Measurements from ENCODE around the gene USB1.

The USB1 gene

DNA sequence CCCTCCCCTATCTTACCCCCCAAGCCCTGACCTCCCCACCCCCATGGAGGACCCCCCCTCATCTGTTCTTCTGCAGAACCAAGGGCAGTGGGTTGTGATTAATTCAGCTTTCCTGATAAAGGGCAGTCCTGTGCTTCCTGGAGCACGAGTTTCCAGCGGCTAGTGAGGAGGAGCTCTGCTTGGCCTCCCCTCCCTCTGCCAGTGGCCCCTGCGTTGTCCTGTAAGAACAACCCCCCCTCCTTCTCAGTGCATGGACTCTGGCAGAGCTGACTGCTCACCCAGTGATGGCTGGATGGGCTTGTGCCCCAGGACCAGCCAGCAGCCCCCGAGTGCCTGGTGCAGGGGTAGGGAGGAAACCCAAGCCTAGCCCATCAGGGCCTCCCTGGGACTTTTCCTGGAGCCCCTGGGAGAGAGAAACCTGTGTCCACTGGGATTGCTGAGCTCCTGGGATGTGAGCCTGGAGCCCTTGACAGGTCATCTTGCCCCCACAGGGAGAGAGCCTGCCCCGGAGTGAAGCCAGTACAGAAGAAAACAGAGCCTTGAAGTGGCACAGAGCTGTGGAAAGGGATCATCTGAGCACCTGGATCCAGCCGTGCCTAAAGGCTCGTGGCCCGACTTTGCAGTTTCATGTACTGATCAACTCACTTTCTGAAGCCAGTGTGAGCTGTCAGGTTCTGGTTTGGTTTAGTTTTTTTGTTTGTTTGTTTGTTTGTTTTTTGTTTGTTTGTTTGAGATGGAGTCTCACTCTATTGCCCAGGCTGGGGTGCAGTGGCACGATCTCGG is 50.8 kb downstream of the USB1 start:
- Histone ChIP-seq H3K4me1 (ENCODE audit: low read depth, poor library complexity, severe bottlenecking) (no peaks in the 10 kb centered on the region), H3K4me2 (no peak overlapping the region), H3K36me3 (ENCODE audit: insufficient read depth) (no peaks in the 10 kb centered on the region), H4K20me1 (ENCODE audit: insufficient read depth) (no peaks in the 10 kb centered on the region), H3K27ac (no peak overlapping the region), H3K27me3 (ENCODE audit: insufficient read depth, low read depth) (no peaks in the 10 kb centered on the region), H2AFZ (ENCODE audit: low read depth) (no peak overlapping the region), H3K4me3 (IDR thresholded peaks at IDR 0.05; ENCODE audit: insufficient read depth, low read depth, low read length) (no peak overlapping the region), H3K79me2 (ENCODE audit: insufficient read depth, low read depth) (no peaks in the 10 kb centered on the region), H3K9ac (no peak overlapping the region)
- TF ChIP-seq, protein P1, sequence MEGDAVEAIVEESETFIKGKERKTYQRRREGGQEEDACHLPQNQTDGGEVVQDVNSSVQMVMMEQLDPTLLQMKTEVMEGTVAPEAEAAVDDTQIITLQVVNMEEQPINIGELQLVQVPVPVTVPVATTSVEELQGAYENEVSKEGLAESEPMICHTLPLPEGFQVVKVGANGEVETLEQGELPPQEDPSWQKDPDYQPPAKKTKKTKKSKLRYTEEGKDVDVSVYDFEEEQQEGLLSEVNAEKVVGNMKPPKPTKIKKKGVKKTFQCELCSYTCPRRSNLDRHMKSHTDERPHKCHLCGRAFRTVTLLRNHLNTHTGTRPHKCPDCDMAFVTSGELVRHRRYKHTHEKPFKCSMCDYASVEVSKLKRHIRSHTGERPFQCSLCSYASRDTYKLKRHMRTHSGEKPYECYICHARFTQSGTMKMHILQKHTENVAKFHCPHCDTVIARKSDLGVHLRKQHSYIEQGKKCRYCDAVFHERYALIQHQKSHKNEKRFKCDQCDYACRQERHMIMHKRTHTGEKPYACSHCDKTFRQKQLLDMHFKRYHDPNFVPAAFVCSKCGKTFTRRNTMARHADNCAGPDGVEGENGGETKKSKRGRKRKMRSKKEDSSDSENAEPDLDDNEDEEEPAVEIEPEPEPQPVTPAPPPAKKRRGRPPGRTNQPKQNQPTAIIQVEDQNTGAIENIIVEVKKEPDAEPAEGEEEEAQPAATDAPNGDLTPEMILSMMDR (conservative IDR thresholded peaks at IDR 0.05; ENCODE audit: low read depth, low read length): no peak

DNA sequence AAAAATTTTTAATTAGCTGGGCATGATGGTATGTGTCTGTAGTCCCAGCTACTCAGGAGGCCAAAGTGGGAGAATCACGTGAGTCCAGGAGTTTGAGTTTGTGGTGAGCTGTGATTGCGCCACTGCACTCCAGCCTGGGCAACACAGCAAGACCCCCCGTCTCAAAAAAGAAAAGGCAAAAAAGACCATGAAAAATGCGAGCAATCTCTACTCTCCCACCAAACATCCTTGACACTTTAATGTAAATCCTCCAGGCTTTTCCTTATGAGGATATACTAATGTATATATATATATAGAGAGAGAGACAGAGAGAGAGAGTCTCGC is 52.4 kb downstream of the USB1 start:
- Histone ChIP-seq H2AFZ (ENCODE audit: low read depth) (no peak overlapping the region), H3K27ac (no peak overlapping the region), H4K20me1 (ENCODE audit: insufficient read depth) (no peaks in the 10 kb centered on the region), H3K9ac (no peak overlapping the region), H3K36me3 (ENCODE audit: insufficient read depth) (no peaks in the 10 kb centered on the region), H3K79me2 (ENCODE audit: insufficient read depth, low read depth) (no peaks in the 10 kb centered on the region), H3K27me3 (ENCODE audit: insufficient read depth, low read depth) (no peaks in the 10 kb centered on the region), H3K4me2 (no peak overlapping the region), H3K4me3 (IDR thresholded peaks at IDR 0.05; ENCODE audit: insufficient read depth, low read depth, low read length) (no peak overlapping the region), H3K4me1 (ENCODE audit: low read depth, poor library complexity, severe bottlenecking) (no peaks in the 10 kb centered on the region)
- TF ChIP-seq, protein P1 (conservative IDR thresholded peaks at IDR 0.05; ENCODE audit: low read depth, low read length): no peak

DNA sequence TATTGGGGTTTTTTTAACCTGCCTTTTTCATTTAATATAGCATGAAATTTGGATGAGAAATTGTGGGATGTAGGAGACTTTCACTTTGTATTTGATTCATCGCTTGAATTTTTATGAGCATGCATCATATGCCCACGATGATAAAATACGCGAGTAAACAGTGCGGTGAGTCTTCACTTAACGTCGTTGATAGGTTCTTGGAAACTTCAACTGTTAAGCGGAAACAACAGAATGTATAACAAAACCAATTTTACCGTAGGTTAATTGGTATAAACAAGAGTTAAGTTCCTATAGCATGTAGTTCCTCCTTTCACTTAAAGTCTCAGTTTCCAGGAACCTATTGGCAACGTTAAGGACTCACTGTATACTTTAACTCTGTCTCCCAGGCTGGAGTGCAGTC is 53.1 kb downstream of the USB1 start:
- Histone ChIP-seq H3K4me3 (IDR thresholded peaks at IDR 0.05; ENCODE audit: insufficient read depth, low read depth, low read length) (no peak overlapping the region), H3K27ac (no peak overlapping the region)

DNA sequence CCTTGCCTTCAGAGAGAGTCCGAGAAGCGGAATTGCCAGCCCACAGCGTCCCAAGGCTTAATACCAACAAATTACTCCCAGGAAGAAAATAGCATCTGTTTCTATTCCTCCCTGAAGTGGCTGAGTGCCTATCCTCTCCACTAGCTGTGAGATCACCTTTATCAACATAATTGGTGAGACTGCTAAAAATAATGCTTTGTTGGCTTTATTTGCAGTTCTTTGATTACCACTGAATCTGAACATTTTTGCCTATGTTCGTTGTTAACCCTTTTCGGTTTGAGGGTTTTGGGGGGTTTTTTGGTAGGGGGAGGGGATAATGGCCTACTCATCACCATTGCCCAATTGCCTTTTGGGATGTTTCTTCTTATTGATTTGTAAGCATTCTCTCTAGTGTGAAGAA is 55.4 kb downstream of the USB1 start:
- TF ChIP-seq, protein P1 (conservative IDR thresholded peaks at IDR 0.05; ENCODE audit: low read depth, low read length): no peak
- no peak overlapping the region for H3K9ac ChIP-seq
- no peak overlapping the region for H3K4me2 ChIP-seq
- H3K4me3 ChIP-seq (IDR thresholded peaks at IDR 0.05; ENCODE audit: insufficient read depth, low read depth, low read length): no peak overlapping the region
- no peaks in the 10 kb centered on the region for H3K27me3 ChIP-seq (ENCODE audit: insufficient read depth, low read depth)
- H3K79me2 ChIP-seq (ENCODE audit: insufficient read depth, low read depth): no peaks in the 10 kb centered on the region
- no peaks in the 10 kb centered on the region for H3K36me3 ChIP-seq (ENCODE audit: insufficient read depth)
- H2AFZ ChIP-seq (ENCODE audit: low read depth): no peak overlapping the region
- no peaks in the 10 kb centered on the region for H3K4me1 ChIP-seq (ENCODE audit: low read depth, poor library complexity, severe bottlenecking)
- no peak overlapping the region for H3K27ac ChIP-seq
- H4K20me1 ChIP-seq (ENCODE audit: insufficient read depth): no peaks in the 10 kb centered on the region

More for the DNA sequence above, 53.1 kb downstream of the USB1 start:
- Histone ChIP-seq H2AFZ (ENCODE audit: low read depth) (no peak overlapping the region), H3K27me3 (ENCODE audit: insufficient read depth, low read depth) (no peaks in the 10 kb centered on the region), H3K9ac (no peak overlapping the region), H3K4me1 (ENCODE audit: low read depth, poor library complexity, severe bottlenecking) (no peaks in the 10 kb centered on the region), H4K20me1 (ENCODE audit: insufficient read depth) (no peaks in the 10 kb centered on the region), H3K36me3 (ENCODE audit: insufficient read depth) (no peaks in the 10 kb centered on the region), H3K79me2 (ENCODE audit: insufficient read depth, low read depth) (no peaks in the 10 kb centered on the region), H3K4me2 (no peak overlapping the region)
- TF ChIP-seq, protein P1 (conservative IDR thresholded peaks at IDR 0.05; ENCODE audit: low read depth, low read length): no peak

Data from KMS-11 (cell line).